ENCODE data around the gene PPID.

The PPID gene

DNA sequence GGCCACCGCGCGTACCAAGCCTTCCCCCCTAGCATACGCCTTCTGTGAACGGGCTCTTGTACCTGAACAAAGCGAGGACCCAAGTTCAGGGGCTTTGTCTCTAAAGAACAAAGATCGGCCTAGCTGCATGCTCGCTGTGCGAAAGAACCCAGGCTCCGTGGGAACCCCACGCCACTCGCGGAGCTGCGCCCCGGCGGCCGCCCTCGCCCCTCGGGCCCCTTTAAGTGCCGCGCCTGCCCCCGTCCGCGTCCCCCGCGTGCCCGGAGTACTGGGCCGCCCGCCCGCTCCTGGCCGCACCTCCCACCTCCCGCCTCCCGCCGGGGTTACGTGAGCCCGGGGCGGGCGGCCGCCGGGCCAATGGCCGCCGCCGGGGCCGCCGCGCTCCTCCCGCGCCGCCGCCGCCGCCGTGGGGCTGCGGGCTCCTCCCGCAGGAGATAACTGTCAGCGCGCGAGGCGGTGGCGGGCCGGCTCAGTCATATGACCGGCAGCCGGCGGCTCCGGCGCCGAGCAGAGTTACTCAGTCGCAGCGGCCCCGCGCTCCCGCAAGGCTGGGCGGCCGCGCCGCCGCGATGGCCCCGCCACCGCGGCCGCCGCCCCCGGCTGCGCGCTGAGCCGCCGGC is 45.5 kb upstream of the PPID start, which contains the start of gene FNIP2:
FNIP2 (plus strand) TSS at position 472 of the 620 bp plus-strand sequence. CDS start 187 bp downstream, outside the sequence.
- no peaks in the 10 kb centered on the region for H3K79me2 ChIP-seq (ENCODE audit: low read length)
- H3K9ac ChIP-seq (ENCODE audit: low read length), result no peak within 1 kb of the TSS
- no peak for TF ChIP-seq EZH2phosphoT487 (IDR thresholded peaks at IDR 0.05; ENCODE audit: low read depth)
- no peak within 1 kb of the TSS for H3K4me3 ChIP-seq (ENCODE audit: low read length)
- H3K36me3 ChIP-seq (replicated peaks; ENCODE audit: low read depth, low read length), result no peaks in the 10 kb centered on the region
- no peak within 1 kb of the TSS for H3K4me2 ChIP-seq (ENCODE audit: low read length)
- no peaks in the 10 kb centered on the region for H3K4me1 ChIP-seq (ENCODE audit: low read length)
- no peak within 1 kb of the TSS for H2AFZ ChIP-seq (ENCODE audit: low read depth, low read length)
- no peaks in the 10 kb centered on the region for H3K9me3 ChIP-seq (ENCODE audit: insufficient read depth, low read length)
- no peaks in the 10 kb centered on the region for H4K20me1 ChIP-seq (ENCODE audit: insufficient read depth, low read length)
- H3K27me3 ChIP-seq (ENCODE audit: low read depth, low read length), result peaks cover 59% of the 10 kb centered on the region
- no peak within 1 kb of the TSS for H3K27ac ChIP-seq (ENCODE audit: low read length)

GRCh38 chr4:158767451-158767850 is 44.3 kb upstream of the PPID start:
- Histone ChIP-seq H3K9me3 (ENCODE audit: insufficient read depth, low read length) (no peaks in the 10 kb centered on the region), H3K36me3 (replicated peaks; ENCODE audit: low read depth, low read length) (no peaks in the 10 kb centered on the region), H3K27me3 (ENCODE audit: low read depth, low read length) (peaks cover 56% of the 10 kb centered on the region), H3K27ac (ENCODE audit: low read length) (no peak overlapping the region), H3K4me2 (ENCODE audit: low read length) (no peak overlapping the region), H3K4me3 (ENCODE audit: low read length) (no peak overlapping the region), H3K4me1 (ENCODE audit: low read length) (no peaks in the 10 kb centered on the region), H3K79me2 (ENCODE audit: low read length) (no peaks in the 10 kb centered on the region), H3K9ac (ENCODE audit: low read length) (no peak overlapping the region), H2AFZ (ENCODE audit: low read depth, low read length) (no peak overlapping the region), H4K20me1 (ENCODE audit: insufficient read depth, low read length) (no peaks in the 10 kb centered on the region)
- TF ChIP-seq CTCF (IDR thresholded peaks at IDR 0.05; ENCODE audit: low read depth, low read length), result no peak
- no peak for TF ChIP-seq EZH2phosphoT487 (IDR thresholded peaks at IDR 0.05; ENCODE audit: low read depth)

DNA sequence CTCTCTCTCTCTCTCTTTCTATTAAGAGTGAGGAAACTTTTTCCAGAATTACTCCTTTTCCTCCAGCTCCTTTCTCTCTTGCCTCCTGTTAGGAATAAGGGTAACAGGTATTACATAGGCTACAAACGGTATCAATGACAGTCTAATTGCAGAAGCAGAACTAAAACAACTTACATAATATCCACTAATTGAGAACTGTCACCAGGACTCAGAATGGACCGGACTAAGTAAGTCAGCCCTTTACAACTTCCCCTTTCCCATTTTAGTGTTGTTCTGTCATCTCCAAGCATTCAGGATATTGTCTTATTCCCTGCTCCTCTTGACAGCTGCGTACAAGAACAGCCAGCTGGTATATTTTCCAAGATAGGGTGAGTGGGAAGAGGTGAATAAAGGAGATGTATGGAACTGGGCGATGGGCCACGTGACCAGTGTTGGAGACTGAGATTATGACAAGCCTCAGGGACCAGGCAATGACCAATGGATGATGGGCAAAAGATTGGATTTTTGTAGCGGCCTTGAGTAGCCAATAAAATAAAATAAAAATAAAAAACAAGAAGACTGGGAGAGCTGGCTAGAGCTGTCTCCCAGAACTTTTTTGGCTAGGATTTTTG is 43.3 kb upstream of the PPID start:
- Histone ChIP-seq H3K79me2 (ENCODE audit: low read length) (no peaks in the 10 kb centered on the region), H3K9ac (ENCODE audit: low read length) (no peak overlapping the region), H3K4me2 (ENCODE audit: low read length) (no peak overlapping the region), H3K4me3 (ENCODE audit: low read length) (no peak overlapping the region), H3K4me1 (ENCODE audit: low read length) (no peaks in the 10 kb centered on the region), H4K20me1 (ENCODE audit: insufficient read depth, low read length) (no peaks in the 10 kb centered on the region), H3K36me3 (replicated peaks; ENCODE audit: low read depth, low read length) (no peaks in the 10 kb centered on the region), H2AFZ (ENCODE audit: low read depth, low read length) (no peak overlapping the region), H3K27me3 (ENCODE audit: low read depth, low read length) (peaks cover 51% of the 10 kb centered on the region), H3K9me3 (ENCODE audit: insufficient read depth, low read length) (no peaks in the 10 kb centered on the region), H3K27ac (ENCODE audit: low read length) (no peak overlapping the region)
- TF ChIP-seq CTCF (IDR thresholded peaks at IDR 0.05; ENCODE audit: low read depth, low read length) (no peak), EZH2phosphoT487 (IDR thresholded peaks at IDR 0.05; ENCODE audit: low read depth) (no peak)

- Histone ChIP-seq H3K27me3 (ENCODE audit: low read depth, low read length) (peaks cover 39% of the 10 kb centered on the region), H3K36me3 (replicated peaks; ENCODE audit: low read depth, low read length) (no peaks in the 10 kb centered on the region), H3K9ac (ENCODE audit: low read length) (no peak overlapping the region), H3K9me3 (ENCODE audit: insufficient read depth, low read length) (no peaks in the 10 kb centered on the region), H4K20me1 (ENCODE audit: insufficient read depth, low read length) (no peaks in the 10 kb centered on the region), H3K4me3 (ENCODE audit: low read length) (no peak overlapping the region), H2AFZ (ENCODE audit: low read depth, low read length) (no peak overlapping the region), H3K27ac (ENCODE audit: low read length) (no peak overlapping the region), H3K4me1 (ENCODE audit: low read length) (no peaks in the 10 kb centered on the region), H3K4me2 (ENCODE audit: low read length) (no peak overlapping the region), H3K79me2 (ENCODE audit: low read length) (no peaks in the 10 kb centered on the region)
- TF ChIP-seq EZH2phosphoT487 (IDR thresholded peaks at IDR 0.05; ENCODE audit: low read depth) (no peak), CTCF (IDR thresholded peaks at IDR 0.05; ENCODE audit: low read depth, low read length) (no peak)
Observed at GRCh38 chr4:158763462-158763861, 40.3 kb upstream of the PPID start.
